Breast epithelium (tissue), 3 donors: Measurements from ENCODE around the gene OSBPL6.

ENCODE experiments used
- CTCF ChIP-seq, 3 donors: fragments of 450-650 bp; IDR thresholded peaks; one replicate each; pipeline ENCODE4 v1.5.1; 2016 to 2017; ENCODE audit warnings: antibody characterized with exemption in 3 of 3, mild to moderate bottlenecking in 3 of 3, moderate library complexity in 3 of 3
- POLR2A ChIP-seq: fragments of 450-650 bp; IDR thresholded peaks from one replicate; pipeline ENCODE4 v1.6.1; 2016; ENCODE audit warnings: antibody characterized with exemption, mild to moderate bottlenecking, moderate library complexity
- POLR2AphosphoS5 ChIP-seq, 3 donors: sonication (generic); formaldehyde crosslinking; IDR thresholded peaks; one replicate each; pipeline ENCODE4 v1.6.1; 2017; ENCODE audit warnings: antibody characterized with exemption in 3 of 3

DNA sequence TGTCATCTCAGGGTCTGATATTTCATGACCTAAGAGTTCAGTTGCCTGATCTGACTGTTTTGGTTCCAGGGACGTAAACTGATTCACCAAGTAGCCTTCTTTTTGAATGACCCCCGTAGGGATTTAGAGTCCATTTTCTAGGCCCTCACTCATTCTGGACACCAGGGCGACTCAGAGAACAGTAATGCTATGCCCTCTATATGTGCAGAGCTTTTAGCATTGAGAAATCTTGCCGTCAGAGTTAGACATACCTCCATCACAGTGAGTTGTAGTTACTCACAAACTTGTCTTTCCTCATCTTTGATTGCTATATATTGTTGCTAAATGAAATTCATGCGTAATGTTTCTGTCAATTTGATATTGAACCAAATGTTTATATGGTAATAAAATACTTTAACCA lies 92.3 kb downstream of the OSBPL6 start:
- TF ChIP-seq CTCF (IDR thresholded peaks at IDR 0.05) (no peak), POLR2AphosphoS5 (IDR thresholded peaks at IDR 0.05) (no peak), POLR2A (no peak)
